HUDEP-2 (cell line): ENCODE results near the gene ADAMTS12.
"Not testable (repeated sequence)": the region's sequence is repeated elsewhere in the genome, so short reads cannot be mapped to it uniquely, and the experiment has no call there.

Experiments
- DNase-seq, 76 experiments: peaks; one replicate each; lab custom pipeline; 2025; ENCODE audit not compliant: unreplicated experiment in 76 of 76; lab: John Stamatoyannopoulos, UW

ADAMTS12 gene

DNA sequence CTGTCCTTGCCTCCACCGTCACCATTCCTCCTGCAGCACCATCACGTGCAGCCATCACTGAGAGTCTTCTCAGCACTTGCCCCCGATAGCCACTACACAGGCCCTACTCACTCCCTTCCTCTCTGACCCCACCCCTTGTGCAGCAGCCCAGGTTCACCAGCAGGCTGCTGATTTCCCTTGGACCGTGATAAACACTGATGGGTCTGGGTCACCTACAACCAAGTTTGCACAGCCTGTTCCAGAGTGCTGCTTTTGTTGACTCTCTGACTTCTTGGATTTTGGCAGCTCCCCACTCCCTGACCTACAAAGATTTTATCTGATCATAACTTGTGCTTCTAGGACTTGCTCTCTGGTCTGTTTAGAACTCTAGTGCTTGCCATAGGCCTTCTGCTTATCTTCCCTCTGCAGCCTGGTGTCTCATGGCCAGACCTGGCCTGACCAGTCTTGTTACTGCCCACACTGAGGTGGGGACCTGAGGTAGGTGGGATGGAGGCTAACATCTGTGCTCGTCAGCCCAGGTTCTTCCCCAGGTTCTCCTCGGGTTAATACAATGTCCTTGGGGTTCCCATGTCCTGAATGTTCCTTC, 341.7 kb downstream of the ADAMTS12 start:
- DNase-seq: no peak

DNA sequence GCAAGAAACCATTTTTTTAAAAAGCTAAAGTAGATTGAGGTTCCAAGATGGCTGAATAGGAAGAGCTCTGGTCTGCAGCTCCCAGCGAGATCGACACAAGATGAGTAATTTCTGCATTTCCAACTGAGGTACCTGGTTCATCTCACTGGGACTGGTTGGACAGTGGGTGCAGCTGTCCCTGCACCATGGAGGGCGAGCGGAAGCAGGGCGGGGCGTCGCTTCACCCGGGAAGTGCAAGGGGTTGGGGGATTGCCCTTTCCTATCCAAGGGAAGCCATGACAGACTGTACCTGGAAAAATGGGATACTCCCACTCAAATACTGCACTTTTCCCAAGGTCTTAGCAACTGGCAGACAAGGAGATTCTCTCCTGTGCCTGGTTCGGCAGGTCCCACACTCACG, 352.0 kb downstream of the ADAMTS12 start:
- DNase-seq: not testable (repeated sequence)

DNA sequence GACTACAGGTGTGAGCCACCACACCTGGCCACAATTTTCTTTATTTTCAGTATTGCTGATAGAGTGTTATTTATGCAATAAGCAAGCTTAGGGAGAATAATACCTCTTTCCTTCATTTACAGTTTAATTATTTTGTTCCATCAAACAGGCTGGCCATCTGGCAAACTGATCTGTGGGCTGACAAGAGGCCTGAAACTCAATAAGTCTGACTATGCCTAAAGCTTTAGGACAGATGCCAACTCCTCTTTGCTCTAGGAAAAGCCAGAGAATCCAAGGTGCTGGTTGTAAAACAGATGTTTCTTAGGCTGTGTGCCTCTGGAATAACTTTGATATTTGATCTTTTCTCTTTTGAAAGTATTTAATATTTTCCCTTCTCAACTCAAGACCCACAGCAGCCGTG, 352.6 kb downstream of the ADAMTS12 start:
- DNase-seq: no peak

DNA sequence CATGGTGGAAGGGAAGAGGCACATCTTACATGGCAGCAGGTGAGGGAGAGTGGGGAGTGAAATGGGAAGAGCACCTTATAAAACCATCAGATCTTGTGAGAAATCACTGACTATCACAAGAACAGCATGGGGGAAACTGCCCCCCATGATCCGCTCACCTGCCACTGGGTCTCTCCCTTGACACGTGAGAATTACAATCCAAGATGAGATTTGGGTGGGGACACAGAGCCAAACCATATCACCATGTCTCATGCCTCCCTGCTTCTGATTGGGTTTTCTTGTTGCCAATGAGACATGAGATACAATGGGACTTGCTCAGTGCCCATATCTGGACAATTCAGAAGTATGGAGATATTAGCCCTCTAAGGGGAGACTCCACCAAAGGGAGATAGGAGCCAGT, 353.6 kb downstream of the ADAMTS12 start:
- DNase-seq: no peak

DNA sequence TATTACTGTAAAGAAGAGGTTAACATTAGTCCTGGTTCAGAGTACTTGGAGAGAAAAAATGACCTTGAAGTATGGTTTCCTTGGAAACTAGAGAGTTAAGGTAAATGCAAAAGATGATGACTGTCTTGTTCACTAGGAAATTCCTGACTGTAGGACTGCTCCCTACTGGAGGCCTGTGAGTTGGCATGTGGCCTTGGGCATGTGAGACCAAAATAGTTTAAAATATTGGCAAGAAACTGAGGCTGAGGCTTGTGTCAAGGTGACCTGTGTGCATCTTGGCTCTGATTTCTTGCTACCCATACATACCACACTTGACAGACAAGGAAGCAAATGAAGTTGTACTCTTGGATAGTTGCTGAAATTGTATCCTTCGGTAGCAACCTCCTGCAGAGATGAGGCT, 354.6 kb downstream of the ADAMTS12 start:
- DNase-seq: no peak

DNA sequence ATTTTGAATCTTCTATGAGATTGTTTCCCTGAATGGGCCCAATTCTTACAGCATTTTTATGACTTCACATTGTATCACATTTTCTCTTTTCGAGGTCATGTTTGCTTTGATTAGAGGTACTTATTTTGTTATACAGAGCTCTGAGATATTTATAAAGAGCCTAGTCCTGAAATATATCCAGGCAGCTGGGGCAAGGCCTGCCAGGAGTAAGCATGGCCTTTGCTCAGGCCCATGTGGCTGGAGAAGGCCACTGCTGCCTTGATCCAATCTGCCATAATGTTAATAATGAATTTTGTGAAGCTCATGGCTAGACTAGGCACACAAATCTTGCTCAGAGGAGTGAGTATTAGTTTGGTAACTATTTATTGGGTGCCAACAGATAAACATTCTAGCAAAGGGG, 355.0 kb downstream of the ADAMTS12 start:
- no peak for DNase-seq

DNA sequence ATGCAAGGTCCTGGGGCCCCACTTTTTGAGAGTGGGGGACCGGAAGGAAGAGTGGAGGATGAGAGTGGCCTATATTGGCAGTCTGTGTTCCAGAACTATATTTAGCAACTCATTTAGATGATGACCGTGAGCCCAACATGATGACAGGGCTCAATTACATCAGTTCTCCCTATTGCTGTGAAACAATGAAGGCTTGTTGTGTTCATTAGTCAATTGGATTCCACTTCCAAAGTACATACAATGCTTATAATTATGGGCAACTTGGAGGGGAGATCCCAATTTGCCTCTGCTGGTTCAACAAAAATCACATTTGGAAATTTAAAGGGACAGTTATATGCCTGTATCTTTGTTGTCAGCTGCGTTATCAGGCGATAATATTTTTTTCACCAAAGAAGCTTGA, 360.0 kb downstream of the ADAMTS12 start:
- no peak for DNase-seq

DNA sequence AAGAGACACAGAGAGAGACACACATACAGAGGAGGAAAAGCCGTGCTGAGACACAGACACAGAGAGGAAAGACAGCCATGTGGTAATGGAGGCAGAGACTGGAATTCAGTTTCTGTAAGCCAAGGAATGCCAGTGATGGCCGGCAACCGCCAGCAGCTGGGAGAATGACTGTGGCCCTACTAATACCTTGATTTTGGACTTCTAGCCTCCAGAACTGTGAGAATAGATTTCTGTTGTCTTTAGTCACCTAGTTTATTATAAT, 360.8 kb downstream of the ADAMTS12 start:
- no peak for DNase-seq

DNA sequence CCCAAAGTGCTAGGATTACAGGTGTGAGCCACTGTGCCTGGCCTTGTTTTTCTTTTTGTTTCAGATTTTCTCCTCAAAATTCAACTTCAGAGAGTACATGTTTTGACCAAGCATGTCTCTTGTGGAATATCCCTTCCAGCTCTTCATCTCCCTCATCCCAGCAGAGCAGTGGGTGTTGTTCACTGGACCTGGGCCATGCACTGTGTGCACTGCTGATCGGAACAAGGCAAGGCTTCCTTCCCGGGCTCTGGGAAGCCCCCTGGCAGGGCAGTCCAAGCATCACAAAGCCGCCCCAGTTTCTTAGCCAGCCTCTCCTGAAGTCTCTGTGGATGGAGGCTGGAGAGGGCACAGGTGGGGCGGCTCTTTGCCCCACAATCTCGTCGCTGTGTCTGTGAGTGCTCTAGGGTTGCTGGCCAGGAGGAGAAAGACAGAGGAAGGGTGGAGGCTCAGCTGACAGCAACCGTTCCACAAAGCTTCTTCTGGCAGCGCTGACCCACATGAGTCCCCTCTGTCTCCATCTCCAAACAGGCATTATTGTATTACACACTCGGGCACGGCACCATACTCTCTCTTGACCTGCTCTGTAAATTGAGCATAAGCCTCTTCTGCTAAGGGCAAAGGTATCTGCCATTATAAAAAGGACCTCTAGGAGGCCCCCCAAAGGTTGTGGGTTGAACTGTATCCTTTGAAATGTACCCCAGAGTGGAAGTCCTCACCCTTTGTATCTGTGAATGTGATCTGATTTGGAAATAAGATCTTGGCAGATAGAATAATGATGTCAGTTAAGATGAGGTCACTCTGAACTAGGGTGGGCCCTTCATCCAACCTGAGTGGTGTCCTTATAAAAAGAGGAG, 361.4 kb downstream of the ADAMTS12 start:
- no peak for DNase-seq

DNA sequence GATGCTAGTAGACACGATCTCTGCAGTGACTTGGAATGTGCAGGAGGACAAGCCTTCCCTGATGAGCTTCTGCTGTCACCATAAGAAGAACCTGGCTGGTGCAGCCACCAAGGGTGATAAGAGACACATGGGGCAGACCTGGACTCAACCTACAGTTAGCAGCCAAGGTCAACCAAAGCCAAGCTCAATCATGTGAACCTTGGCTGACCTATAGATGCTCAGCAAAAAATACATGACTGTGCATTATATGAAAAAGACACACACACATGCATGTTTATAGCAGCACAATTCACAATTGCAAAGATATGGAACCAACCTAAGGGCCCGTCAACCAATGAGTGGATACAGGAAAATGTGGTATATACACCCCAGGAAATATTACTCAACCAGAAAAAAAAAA, 364.1 kb downstream of the ADAMTS12 start:
- no peak for DNase-seq

DNA sequence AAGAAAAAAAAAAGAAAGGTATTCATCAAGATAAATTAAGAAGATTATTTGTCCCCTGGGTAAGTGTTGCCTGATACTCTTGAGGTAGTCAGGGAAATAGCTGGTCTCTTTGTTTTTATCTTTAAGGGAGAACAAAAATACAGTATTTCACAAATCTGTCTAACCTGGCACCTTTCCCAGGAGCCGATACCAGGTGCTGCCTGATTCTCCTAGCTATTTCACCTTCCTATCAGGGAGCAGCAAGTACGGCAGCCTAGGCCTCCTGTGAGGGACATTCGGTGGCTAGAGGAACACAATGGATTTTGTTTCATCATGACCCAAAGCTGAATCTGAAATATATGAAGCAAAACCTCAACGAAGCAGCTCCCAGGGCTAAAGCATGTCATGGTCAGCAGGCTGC, 365.0 kb downstream of the ADAMTS12 start:
- DNase-seq: no peak

DNA sequence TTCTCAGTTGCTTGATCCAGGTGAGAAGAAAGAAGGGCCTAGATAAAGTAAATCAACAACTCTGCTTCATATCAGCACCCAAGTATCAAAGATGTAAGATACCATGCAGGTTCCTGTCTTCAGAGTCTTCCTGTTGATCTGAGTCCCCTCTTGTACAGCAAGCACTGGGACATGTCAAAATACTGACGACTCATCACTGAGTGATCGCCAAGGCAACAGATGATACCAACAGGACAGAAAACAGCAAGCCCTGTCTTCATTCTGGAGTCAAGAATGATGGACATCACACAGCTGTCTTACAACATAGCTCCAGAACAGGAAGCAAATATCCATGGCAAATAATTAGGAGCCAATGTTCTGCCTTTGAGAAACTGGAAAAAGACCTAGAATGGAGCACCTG, 367.3 kb downstream of the ADAMTS12 start:
- no peak for DNase-seq

DNA sequence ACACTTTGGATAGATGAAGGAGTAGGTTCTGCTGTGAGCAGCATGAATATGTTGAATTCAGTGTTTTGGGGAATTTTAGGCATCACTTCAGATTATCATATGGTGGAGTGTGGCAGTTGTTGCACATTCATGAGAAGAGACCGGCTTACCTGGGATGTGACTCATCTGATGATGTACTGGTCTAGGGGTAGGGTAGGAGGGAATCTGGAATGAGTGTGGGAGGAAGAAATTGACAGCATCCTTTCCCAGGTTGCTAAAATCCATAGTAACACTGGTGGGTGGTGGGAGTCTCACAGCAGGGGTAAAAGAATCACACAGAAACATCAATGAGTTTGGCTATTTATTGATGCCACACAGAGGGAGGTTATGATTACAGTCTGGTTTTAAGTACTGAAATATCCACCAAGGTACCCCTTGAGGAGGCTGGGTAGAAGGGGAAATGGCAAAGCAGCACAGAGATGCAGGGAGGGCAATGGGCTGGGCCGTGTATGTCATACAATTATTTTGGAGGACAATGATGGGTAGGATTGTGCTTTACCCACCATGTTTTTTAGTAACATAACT, 368.5 kb downstream of the ADAMTS12 start:
- no peak for DNase-seq

DNA sequence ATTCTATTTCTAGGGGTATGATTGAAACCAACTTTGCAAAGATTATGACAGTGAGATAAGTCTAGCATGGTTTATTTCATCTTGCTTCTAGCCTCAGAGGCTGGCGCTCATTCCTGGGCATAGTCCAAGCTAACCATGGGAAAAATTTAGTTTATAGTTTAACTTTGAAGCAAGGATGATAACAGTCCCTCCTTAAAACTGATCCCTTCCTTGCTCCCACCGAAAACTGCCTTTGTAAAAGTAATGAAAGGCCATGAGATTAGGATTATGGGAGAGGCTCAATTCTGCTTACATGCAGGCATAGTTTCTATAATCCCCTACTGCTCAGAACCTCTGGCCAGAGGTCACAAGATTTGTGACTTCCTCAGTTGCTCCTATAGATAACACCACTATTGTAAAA, 375.4 kb downstream of the ADAMTS12 start:
- no peak for DNase-seq

DNA sequence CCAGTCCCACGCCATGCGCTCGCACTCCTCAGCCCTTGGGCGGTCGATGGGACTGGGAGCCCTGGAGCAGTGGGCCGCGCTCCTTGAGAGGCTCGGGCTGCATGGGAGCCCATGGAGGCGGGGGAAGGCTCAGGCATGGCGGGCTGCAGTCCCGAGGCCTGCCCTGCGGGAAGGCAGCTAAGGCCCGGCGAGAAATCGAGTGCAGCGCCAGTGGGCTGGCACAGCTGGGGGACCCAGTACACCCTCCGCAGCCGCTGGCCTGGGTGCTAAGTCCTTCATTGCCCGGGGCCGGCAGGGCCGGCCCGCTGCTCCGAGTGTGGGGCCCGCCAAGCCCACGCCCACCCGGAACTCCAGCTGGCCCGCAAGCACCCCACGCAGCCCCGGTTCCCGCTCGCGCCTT, 376.4 kb downstream of the ADAMTS12 start:
- not testable (repeated sequence) for DNase-seq

DNA sequence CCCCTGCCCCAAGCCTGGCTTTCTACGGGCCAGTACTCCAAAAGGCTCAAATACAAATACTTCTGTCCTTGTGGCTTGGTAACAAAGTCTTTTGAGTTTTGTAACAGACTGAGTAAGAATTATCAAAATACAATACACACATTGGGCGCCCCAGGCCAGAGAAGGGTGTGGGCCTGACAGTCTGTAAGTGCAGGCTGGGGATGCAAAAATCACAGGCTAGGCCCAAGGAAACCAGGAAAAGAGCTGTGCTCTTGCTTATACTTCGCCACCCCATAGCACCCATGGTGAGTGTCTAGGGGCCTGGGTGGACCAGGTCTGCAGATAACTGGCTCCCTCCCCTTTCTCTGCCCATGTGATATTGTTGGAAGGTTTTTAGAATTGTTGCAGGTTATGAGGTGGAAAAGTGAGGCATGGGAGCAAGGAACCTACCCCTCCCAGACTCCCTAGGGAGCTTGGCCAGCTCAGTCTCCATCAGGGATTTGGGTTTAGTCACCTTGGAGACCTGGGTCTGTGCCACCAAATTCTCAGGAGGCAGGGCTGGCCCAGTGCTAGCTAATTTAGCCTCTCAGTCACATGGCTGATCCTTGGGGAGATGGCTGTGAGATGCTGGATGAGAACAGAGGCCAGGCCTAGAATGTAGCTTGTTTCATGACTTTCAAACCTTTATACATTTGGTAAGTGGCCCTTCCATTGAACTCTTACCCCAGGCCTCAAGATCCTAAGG, 378.2 kb downstream of the ADAMTS12 start:
- no peak for DNase-seq

DNA sequence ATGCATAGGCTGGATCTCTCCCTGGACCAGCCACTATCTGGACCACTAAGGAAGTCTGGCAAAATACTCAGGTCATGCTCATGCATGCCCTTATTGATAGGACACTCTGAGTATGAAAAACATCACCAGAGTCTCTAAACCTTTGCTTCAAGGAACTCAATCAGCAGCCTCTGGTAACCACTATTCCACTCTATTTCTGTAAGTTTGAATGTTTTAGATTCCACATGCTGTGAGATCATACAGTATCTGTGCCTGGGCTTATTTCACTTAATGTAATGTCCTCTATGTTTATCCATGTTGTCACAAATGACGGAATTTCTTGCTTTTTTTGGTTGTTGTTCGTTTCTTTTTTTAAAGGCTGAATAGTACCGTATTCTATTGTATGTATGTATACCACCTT, 382.8 kb downstream of the ADAMTS12 start:
- DNase-seq: no peak

DNA sequence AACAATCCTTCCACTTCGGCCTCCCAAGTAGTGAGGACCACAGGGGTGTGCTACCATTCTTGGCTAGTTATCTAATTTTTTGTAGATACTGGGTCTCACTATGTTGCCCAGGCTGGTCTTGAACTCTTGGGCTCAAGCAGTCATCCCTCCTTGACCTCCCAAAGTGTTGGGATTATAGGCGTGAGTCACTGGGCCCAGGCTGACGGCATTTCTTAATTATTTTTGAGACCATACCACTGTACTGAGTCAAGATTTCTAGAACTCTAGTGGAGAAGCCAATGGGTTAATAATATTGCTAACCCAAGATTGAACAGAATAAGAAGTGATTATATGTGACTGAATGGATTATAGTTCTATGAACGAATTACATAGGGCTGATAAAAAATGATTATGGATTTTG, 384.4 kb downstream of the ADAMTS12 start:
- DNase-seq: no peak

DNA sequence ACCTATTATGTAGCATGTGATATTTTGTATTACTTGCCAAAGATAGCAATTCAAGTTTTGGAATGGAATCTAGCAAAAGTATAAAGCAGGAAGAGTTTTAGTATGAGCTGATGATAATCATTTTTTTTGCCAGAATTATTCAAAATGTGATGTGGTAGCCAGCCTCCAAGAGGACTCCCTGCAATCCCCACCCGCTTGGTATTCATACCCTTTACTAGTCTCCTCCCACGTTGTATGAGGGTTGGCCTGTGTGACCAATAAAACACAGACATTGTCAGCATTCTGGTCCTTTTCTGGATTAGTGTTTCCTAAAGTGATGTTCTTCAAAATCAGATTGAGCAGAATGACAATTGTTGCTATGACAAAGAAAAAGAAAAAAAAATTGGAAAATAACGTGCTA, 387.2 kb downstream of the ADAMTS12 start:
- no peak for DNase-seq

DNA sequence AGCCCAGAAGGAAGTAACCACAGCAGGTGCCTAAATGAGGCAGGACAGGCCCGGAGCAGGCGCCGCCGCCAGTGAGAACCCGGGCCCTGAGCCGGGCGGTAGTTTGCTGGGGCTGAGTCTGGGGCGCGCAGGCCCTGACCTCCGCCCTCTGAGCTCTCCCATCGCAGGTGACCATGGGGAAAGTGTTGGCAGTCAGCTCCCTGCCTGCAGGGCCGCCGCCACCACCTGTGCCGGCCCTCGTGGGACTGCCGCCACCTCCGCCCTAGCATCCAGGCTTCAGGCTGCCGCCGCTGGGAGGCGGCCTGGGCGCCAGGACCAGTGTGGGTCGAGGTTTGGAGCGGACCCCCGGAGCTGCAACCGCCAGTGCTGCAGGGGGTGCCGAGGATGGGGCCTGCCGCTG, 389.9 kb downstream of the ADAMTS12 start:
- no peak for DNase-seq

DNA sequence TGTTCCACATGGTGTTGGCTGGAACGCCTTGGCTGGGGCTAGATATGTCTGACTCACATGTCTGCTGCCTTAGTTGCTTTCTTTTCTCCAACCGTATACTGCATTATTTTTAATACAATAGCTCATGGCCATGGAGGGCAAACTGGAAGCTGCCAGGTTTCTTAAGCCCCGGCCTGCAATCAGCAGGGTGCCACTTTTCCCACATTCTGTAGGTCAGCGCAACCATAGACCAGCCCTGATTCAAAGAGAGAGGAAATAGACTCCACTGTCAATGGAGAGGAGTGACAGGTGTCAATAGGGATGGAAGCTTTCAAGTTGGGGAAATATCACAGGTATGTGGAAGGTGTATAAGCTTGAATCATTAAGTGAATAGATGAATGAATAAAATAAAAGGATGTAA, 390.5 kb downstream of the ADAMTS12 start:
- DNase-seq: no peak

DNA sequence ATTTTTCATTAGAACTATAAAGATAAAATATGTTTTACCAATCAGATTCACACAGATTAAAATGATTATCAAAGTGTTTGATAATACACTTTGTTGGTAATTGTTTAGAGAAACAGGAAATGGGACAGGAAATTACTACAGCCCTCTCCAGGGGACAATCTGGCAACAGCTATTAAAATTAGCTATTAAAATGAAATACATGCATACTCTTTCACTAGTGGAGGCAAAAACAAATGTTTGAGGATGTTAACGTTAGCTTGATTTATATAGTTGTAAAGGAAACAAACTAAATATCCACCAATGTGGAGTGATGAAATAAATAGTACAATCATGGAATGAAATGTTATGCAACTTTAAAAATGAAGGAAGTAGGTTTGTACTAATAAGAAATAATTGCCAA, 397.3 kb downstream of the ADAMTS12 start:
- DNase-seq: no peak
